Fibroblast of mammary gland (primary cell): ENCODE results near the gene SEC61A2.

Experiments
- DNase-seq: peaks from one replicate; pipeline ENCODE4 v3.0.0-alpha.2; 2010; ENCODE audit warnings: low read depth
- H3K4me3 ChIP-seq: 2 replicates; pipeline ENCODE4 v1.5.1; 2011; ENCODE audit warnings: low read depth, mild to moderate bottlenecking, low read length, moderate library complexity; ENCODE audit not compliant: control insufficient read depth
- CTCF ChIP-seq: conservative IDR thresholded peaks from 2 replicates; pipeline ENCODE4 v1.5.1; 2011; ENCODE audit warnings: low read depth, low read length, inconsistent platforms; ENCODE audit not compliant: control insufficient read depth, insufficient read depth

The SEC61A2 gene

GRCh38 chr10:12214763-12215218, 85.3 kb downstream of the SEC61A2 start:
- no peak overlapping the region for H3K4me3 ChIP-seq
- DNase-seq = peak; percentile 69
- TF ChIP-seq CTCF = peak; percentile 71
